Renal cortical epithelial cell (primary cell): ENCODE data around the gene FAM237A. TPM values are rescaled to one million over a fixed set of nuclear protein-coding genes. Genes with fewer than 3 reads are reported as not detected.

Experiments
- DNase-seq: peaks from one replicate; pipeline ENCODE4 v3.0.0-alpha.2; 2011; ENCODE audit warnings: low read depth
- total RNA-seq: library from RNA; depleted of rRNA; stranded (reverse); fragments of >200 nt; gene quantifications from 2 replicates; pipeline ENCODE4 v1.2.3, GENCODE V29; 2014

Gene FAM237A
- total RNA-seq = not detected in 2 replicates

- peak; percentile 39 for DNase-seq
Measured at GRCh38 chr2:206642075-206643025, at the start of gene FAM237A. TSS of gene FAM237A (plus strand) at chr2:206642487. CDS start at chr2:206644237, 1,750 bp downstream.

- DNase-seq = no peak
Measured at GRCh38 chr2:206597717-206598218, 44.5 kb upstream of the FAM237A start.

DNA sequence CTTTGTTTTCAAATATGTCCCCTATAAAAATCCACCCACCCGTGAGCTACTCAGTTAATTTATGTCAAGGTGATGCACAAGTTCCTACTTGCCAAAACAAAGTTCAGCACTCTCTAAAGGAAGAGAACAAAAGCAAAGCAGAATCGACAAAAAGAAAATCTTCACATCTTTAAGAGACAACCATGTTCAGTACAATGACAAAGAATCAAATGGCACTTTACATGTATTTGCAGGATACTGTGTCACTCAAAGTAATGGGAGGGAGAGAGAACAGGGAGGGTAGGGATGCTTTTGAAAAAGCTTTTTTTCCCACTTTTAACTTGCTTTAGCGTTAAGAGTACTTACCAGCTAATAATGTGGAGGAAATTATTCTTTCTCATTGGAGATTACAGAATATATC, 39.0 kb upstream of the FAM237A start:
- no peak for DNase-seq

GRCh38 chr2:206610451-206610850, 31.8 kb upstream of the FAM237A start:
- DNase-seq = no peak

DNA sequence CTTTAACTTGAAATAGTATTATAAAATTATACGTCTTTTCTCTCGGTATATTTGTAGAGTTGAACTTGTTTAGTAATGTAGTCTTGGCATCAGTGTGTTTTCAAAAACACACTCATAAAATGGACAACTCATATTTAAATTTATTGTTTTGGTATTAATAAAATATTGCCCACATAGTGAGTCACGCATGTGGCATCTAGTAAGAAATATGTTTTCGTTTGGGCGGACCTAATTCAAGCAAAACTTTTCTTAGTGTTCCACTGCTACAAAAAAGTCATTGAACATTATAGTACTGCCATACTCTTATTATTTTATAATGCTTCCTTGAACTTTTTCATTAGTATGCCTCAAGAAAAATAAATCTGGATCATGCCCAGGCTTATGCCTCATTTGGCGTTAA, 31.1 kb upstream of the FAM237A start:
- no peak for DNase-seq

DNA sequence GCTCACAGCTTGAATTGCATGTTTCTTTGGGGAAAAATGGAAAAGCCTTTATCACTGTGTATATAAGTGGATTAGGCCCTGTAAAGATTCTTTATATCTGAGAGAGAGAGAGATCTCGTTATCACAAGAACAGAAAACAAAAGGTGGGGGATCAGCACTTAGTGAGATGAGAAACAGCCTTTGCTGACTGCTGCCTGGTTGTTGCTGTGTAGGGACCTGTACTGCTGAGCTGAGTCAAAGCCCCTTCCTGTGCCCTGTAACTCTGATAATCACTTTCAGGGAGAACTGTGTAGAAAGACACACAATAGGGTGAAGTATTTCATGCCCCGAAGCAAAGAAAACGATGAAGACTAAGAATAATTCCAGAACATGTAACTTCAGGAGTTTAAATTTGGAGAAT, 30.6 kb upstream of the FAM237A start:
- DNase-seq = no peak

GRCh38 chr2:206614811-206615210, 27.5 kb upstream of the FAM237A start:
- no peak for DNase-seq

DNA sequence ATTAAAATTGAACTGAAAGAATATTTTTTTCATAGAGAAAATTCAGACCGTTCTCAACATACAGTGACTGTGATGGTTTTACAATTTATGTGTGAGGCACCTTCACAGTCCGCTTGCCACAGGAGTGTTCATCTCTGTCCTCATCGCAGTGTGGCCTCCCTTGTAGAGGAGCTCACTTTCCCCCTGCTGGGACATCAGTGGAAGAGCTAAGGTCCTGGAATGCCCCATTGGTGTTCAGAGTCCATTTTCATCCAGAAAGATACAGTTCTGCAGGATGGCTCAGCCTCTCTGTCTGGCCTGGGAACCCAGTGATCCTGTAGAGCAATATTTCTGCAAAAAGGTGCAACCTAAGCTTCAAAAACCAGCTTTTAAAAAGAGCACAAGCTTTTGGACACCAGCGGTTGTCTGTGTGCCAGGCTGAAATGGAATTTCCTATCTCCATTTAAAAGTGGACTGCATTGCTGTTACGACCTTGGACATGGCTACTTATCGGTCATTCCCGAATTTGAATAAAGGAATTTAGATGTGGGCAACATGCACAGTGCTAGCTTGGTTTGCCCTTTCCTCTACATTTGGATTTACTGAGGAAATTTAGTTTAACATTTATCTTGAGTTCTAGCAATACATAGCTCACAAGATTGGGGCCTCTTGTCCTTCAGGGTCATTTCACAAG, 26.7 kb upstream of the FAM237A start:
- no peak for DNase-seq

GRCh38 chr2:206616151-206616550, 26.1 kb upstream of the FAM237A start:
- peak; percentile 1 for DNase-seq

DNA sequence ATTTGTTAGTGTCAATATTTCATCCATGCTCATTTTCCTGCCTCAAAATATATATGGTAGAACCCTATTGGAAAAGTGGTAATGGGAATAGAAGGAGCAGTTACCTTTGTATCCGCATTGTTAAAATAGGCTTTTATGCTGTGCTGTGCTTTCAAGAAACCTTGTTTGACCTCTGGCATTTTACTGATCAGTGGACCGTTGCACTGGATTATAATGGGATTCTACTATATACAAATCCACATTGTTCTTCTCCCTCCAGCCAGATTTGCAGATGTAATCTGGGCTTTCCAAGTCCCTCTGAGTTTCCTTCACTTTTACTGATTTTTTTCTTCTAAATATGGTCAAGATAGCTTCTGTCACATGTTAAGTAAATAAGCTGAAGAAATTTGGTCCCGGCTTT, 23.3 kb upstream of the FAM237A start:
- peak; percentile 4 for DNase-seq

- DNase-seq = no peak
Measured at GRCh38 chr2:206626108-206626507, 16.2 kb upstream of the FAM237A start.

GRCh38 chr2:206627632-206628031, 14.7 kb upstream of the FAM237A start:
- no peak for DNase-seq

- no peak for DNase-seq
Measured at GRCh38 chr2:206631340-206631739, 10.9 kb upstream of the FAM237A start.

- DNase-seq = no peak
Measured at GRCh38 chr2:206635015-206635414, 7.3 kb upstream of the FAM237A start.

- no peak for DNase-seq
Measured at GRCh38 chr2:206639636-206640035, 2.7 kb upstream of the FAM237A start.

- no peak for DNase-seq
Measured at GRCh38 chr2:206641226-206641625, 1.1 kb upstream of the FAM237A start.

- DNase-seq = no peak
Measured at GRCh38 chr2:206647985-206648384, 5.7 kb downstream of the FAM237A start.

DNA sequence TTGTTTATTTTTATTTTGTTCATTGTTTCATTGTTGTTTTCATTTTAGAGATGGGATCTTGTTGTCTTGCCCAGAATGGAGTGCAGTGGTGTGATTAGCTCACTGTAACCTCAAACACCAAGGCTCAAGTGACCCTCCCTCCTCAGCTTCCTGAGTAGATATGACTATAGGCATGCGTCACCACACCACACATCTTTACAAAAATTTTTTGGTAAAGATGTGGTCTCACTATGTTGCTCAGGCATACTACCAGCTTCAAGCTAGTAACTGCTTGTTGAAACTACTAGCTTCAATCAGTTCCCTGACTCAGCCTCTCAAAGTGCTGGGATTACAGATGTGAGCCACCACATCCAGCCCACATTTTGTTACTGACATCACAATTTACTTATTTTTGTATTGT, 14.8 kb downstream of the FAM237A start:
- no peak for DNase-seq

DNA sequence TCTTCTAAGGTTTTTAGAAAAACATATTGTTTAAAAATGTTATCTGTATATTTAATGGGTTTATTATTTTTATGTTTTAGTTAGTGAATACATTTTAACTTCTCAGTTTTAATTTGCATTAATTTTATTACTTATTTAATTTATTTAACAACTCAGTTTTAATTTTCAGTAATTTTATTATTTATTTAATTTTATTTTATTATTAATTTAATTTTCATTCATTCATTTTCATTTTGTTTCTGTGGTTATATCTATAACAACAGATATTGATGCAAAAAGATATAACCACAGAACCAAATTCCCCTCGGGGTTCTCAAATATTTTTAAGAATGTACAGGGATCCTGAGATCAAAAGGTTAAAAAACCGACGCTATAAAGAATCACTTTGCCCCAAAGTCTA, 23.0 kb downstream of the FAM237A start:
- no peak for DNase-seq

DNA sequence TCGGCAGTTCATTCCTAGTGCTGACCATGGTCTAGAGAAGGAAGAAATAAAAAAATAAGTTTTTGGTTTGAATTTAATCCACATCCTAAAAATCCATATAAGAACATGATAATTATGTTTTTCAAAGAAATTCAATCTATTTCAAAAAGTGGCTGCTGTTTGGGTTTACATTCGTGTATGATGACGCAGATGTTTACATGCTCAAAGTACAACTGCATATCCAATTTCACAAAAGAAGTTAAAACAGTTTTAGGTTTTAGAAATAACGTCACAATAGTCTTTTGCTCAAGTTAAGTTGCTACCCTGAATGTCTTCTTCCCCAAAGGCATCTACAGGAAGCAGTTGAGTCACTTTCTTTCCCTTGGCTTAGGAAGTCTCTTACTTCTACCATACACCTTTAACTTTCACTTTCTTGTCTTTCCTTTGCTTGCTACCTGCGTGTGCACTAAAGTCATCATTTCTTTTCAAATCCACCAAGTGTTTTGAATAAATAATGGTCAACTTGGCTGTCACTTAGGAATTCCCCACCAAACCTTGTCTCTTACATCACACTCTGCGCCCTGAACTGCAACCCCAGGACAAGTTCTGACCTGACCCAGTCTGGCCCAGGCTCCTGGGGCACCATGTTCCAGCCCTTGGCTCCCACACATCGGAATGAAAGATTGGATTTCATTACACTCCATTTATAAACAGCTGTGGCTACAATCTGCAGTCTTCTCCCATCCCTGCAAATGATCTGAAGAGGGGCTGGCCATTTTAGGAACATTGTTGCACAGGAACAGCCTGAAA, 28.4 kb downstream of the FAM237A start:
- DNase-seq = no peak

DNA sequence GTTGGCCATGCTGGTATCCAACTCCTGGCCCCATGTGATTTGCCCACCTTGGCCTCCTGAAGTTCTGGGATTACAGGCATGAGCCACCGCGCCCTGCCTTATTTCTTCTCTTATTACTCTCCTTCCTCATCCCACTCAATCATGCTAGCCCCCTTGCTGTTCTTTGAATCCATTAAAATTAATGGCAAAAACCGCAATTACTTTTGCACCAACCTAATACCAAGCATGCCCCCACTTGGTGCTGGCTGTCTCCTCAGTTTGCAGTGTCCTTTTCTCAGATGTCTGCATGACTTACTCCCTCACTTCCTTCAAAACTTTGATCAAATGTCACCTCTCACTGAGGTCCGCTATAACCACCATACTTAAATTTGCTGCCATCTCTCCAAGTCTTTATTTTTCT, 41.3 kb downstream of the FAM237A start:
- DNase-seq = no peak

GRCh38 chr2:206688453-206688852, 46.2 kb downstream of the FAM237A start:
- DNase-seq = no peak
